LNCaP clone FGC (cell line): ENCODE measurements around the gene NR2C2.
A peak's percentile ranks its signal among the peaks of the same experiment; 100 is the strongest.

Experiments used
- DNase-seq: peaks from one replicate; pipeline ENCODE4 v3.0.0-alpha.2; 2011; ENCODE audit warnings: low read depth
- H3K4me3 ChIP-seq: 2 replicates; pipeline ENCODE4 v1.5.1; 2011; ENCODE audit warnings: mild to moderate bottlenecking, low read depth, low read length, control low read depth
- TF ChIP-seq, protein P1 (sequence below): IDR thresholded peaks from 2 replicates; pipeline ENCODE4 v1.5.1; 2012; ENCODE audit warnings: mild to moderate bottlenecking; ENCODE audit not compliant: control insufficient read depth, insufficient read depth; ENCODE audit errors: extremely low read depth

Gene NR2C2

DNA sequence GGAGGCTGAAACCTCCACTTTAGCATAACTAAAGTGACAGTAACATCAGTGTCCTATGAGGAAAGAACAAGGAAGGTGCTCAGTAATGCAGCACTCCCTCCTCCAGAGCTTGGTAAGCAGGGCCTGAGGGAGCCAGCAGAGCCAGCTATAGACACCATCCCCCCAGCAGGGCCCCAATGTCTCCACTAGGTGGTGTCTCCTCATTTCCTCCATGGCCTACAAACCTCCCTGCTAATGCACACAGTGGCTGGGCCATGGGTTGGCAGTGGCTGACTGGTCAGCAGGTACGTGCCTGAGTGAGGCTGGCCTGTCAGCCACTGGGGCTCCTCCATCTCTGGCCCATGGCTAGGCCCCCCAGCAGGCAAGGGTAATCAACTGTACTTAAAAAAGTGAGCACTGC lies 104.1 kb downstream of the NR2C2 start:
- DNase-seq = no peak
- no peak overlapping the region for H3K4me3 ChIP-seq
- TF ChIP-seq, protein P1, sequence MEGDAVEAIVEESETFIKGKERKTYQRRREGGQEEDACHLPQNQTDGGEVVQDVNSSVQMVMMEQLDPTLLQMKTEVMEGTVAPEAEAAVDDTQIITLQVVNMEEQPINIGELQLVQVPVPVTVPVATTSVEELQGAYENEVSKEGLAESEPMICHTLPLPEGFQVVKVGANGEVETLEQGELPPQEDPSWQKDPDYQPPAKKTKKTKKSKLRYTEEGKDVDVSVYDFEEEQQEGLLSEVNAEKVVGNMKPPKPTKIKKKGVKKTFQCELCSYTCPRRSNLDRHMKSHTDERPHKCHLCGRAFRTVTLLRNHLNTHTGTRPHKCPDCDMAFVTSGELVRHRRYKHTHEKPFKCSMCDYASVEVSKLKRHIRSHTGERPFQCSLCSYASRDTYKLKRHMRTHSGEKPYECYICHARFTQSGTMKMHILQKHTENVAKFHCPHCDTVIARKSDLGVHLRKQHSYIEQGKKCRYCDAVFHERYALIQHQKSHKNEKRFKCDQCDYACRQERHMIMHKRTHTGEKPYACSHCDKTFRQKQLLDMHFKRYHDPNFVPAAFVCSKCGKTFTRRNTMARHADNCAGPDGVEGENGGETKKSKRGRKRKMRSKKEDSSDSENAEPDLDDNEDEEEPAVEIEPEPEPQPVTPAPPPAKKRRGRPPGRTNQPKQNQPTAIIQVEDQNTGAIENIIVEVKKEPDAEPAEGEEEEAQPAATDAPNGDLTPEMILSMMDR = peak; percentile 41; the same call in 1 of the 2 replicates

DNA sequence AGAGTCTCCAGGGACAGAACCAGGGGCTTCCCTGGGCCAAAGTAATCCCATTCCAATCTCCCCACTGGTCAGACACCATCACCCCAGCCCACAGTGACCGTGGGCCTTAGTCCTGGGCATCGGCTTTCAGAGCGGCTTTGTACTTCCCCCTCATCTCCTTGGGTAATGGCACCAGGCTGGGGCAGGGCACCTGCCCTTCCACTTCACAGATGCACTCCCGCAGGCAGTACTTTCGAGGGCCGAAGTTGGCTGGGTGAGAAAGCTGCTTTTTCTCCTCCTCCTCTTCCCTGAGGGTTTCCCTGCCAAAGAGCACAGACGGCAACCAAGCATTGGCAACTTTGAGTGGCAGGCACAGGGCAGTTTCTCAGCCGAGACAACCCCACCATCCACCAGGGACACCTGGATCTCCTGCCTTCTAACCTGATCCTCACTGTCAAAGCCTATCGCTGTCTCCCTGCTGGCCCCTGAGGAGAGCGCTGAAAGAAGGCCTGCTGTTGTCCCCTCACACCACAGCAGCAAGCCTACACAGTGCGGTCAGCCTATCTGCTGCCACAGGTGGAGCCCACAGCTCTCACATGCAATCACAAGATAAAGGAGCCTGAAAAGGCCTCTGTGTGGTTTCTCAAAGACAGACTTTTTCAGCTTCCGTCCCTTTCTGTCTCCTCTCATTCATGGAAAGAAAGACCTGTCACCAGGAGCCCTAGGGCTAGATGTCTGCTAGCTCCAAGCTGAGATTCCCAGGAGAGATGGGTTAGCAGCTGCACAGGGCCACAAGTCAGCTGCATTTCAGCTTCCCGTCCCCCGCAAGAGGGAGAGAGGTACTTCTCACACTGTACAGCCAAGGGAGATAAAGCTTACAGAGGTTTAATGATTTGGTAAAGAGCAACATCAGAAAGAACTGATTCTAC lies 105.2 kb downstream of the NR2C2 start:
- no peak for DNase-seq
- no peak overlapping the region for H3K4me3 ChIP-seq
- TF ChIP-seq, protein P1 = no peak

DNA sequence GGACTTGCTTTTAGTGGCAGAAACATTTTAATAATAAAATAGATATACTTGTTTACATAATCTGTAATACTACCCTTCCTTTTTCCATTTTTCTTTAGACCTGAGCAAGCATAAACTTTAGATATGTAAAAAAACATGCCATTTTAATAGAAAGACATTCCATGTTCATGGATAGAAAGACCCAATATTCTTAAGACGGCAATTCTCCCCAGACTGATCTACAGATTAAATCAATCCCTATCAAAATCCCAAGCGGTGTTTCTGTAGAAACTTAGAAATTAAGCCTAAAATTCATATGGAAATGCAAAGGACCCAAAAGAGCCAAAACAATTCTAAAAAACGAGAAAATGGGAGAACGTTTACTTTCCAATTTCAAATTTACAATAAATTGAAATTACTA lies 106.2 kb downstream of the NR2C2 start:
- TF ChIP-seq, protein P1 = no peak
- no peak for DNase-seq

DNA sequence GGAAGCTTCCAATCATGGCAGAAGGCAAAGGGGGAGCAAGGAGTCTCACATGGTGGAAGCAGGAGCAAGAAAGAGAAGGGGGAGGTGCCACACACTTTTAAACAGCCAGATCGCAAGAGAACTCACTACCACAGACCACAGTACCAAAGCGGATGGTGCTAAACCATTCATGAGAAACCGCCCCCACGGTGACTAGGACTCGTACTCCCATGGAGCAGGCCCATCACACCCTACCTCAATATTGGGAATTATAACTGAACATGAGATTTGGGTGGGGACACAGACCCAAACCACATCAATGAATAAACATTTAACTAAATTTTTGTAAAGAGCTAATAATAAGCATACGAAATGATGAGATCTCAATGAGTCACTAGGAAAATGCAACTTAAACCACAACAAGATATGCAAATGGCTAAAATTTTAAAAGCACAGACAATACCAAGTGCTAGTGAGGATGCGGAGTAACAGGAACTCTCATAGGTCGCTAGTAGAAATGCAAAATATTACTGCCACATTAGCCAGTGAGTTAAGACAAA lies 107.7 kb downstream of the NR2C2 start:
- no peak overlapping the region for H3K4me3 ChIP-seq
- TF ChIP-seq, protein P1 = no peak
- DNase-seq = no peak

More for the DNA sequence above, 106.2 kb downstream of the NR2C2 start:
- no peak overlapping the region for H3K4me3 ChIP-seq

DNA sequence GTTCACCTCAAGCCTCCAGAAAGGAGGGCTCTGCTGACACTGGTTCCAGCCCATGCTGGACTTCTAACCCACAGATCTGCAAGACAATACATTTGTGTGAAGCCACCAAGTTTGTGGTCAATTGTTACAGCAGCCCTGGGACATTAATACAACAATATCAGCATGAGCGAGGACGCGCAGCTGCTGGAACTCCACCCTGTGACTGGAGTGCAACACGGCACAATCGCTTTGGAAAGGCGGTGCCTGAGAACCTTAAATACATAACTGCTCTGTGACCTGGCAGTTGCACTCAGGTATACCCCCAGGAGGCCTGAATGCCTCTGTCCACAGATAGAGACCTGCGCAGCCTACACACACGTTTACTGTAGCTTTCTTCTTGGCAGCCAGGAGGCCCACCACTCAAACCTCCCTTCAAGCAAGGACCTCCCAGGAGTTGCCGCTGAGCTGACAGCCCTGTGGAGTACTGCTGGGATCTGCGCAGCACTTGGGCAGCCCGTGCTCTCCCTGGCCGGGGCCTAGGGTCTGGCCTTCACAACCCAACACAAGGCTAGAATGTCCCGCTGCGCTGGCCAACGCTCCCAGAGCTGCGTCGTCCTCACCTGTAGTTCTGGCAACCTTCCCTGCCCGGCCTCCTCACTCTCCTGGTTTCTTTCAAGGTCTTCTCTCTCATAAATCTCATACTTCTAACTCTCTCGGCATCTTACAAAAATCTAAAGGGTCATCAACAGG lies 109.5 kb downstream of the NR2C2 start:
- TF ChIP-seq, protein P1 = no peak
- no peak for DNase-seq

DNA sequence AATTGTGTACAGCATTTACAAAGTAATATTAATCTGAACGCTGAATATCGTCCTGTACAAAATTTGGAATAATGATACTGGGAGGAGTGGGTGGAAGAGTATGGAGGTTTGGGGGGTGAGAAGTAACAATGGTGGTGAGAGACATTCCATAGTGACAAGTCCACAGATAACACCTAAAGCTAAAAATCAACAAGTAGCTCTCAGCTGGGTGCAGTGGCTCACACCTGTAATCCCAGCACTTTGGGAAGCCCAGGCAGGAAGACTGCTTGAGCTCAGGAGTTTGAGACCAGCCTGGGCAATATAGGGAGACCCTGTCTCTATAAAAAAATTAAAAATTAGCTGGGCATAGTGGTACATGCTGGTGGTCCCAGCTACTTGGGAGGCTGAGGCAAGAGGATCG lies 112.6 kb downstream of the NR2C2 start:
- H3K4me3 ChIP-seq = no peak overlapping the region
- no peak for DNase-seq
- TF ChIP-seq, protein P1 = no peak

More for the DNA sequence above, 109.5 kb downstream of the NR2C2 start:
- H3K4me3 ChIP-seq = no peak overlapping the region
